B cell (primary cell): ENCODE results near the gene DYRK4. TPM values are rescaled to one million over a fixed set of nuclear protein-coding genes. Genes with fewer than 3 reads are reported as not detected.

Source experiments
- ATAC-seq: fragments of 200-7000 bp; cut with Tn5 transposase; one replicate; pipeline ENCODE4 v1.10.0; 2021; ENCODE audit warnings: low read depth, mild to moderate bottlenecking, moderate number of reproducible peaks, moderate library complexity
- CTCF ChIA-PET: fragments of 350-600 bp; sonication (Branson Sonifier 250); formaldehyde crosslinking; loops from one replicate; lab custom pipeline; 2021; ENCODE audit warnings: antibody characterized with exemption, inconsistent platforms; lab: Charles Lee
- POLR2A ChIA-PET: fragments of 350-600 bp; sonication (Branson Sonifier 250); formaldehyde crosslinking; loops from one replicate; lab custom pipeline; 2021; ENCODE audit warnings: antibody characterized with exemption; lab: Charles Lee
- DNase-seq: peaks from one replicate; pipeline ENCODE4 v3.0.0; 2013
- H2AFZ ChIP-seq: 2 replicates; pipeline ENCODE4 v1.6.1; 2012; ENCODE audit warnings: mild to moderate bottlenecking, low read depth, low read length; ENCODE audit not compliant: insufficient read depth, poor library complexity, severe bottlenecking
- H3K27ac ChIP-seq, 2 donors: 1 replicate in 1 of 2; 2 replicates in 1 of 2; pipeline ENCODE4 v1.5.1; 2012 to 2013; ENCODE audit warnings: low read length in 2 of 2, mild to moderate bottlenecking in 2 of 2, moderate library complexity in 1 of 2
- H3K27me3 ChIP-seq, 4 experiments: fragments of 200-600 bp in 1 of 4; sonication (generic) in 1 of 4; replicated peaks in 1 of 4; 1 replicate in 2 of 4; 2 replicates in 2 of 4; pipeline versions ENCODE4 v1.6.1 to v1.7.0; 2013 to 2016; ENCODE audit warnings: low read length in 3 of 4, mild to moderate bottlenecking in 2 of 4, mixed read lengths in 1 of 4, moderate library complexity in 1 of 4; ENCODE audit not compliant: insufficient read depth in 4 of 4, control insufficient read depth in 3 of 4; ENCODE audit errors: control extremely low read depth in 1 of 4
- H3K36me3 ChIP-seq, 2 experiments: replicated peaks in 1 of 2; 1 replicate in 1 of 2; 2 replicates in 1 of 2; pipeline versions ENCODE4 v1.6.1 to v1.7.1; 2013; ENCODE audit warnings: low read length in 1 of 2; ENCODE audit not compliant: insufficient read depth in 2 of 2, control insufficient read depth in 1 of 2; ENCODE audit errors: control extremely low read depth in 1 of 2, extremely low read depth in 1 of 2
- H3K4me1 ChIP-seq, 2 donors: fragments of 200-600 bp in 1 of 2; sonication (generic) in 1 of 2; 1 replicate in 1 of 2; 2 replicates in 1 of 2; pipeline versions ENCODE4 v1.5.1 to v1.6.1; 2013 to 2017; ENCODE audit warnings: low read length in 2 of 2; ENCODE audit not compliant: control insufficient read depth in 2 of 2, insufficient read depth in 2 of 2
- H3K4me2 ChIP-seq: replicated peaks from 2 replicates; pipeline ENCODE3; 2012; ENCODE audit warnings: mild to moderate bottlenecking, low read depth, low read length; ENCODE audit not compliant: poor library complexity, severe bottlenecking
- H3K4me3 ChIP-seq, 5 experiments: fragments of 200-600 bp in 1 of 5; sonication (generic) in 1 of 5; 1 replicate in 3 of 5; 2 replicates in 2 of 5; pipeline versions ENCODE4 v1.5.1 to v1.7.0; 2011 to 2016; ENCODE audit warnings: low read length in 4 of 5, mild to moderate bottlenecking in 4 of 5, low read depth in 2 of 5, control low read depth in 1 of 5, moderate library complexity in 1 of 5; ENCODE audit not compliant: insufficient read depth in 1 of 5; ENCODE audit errors: control extremely low read depth in 1 of 5, extremely low read depth in 1 of 5
- H3K79me2 ChIP-seq: fragments of 200-600 bp; sonication (generic); one replicate; pipeline ENCODE4 v1.6.0; 2016; ENCODE audit warnings: low read length; ENCODE audit not compliant: control insufficient read depth, insufficient read depth
- H3K9ac ChIP-seq: fragments of 200-600 bp; sonication (generic); 2 replicates; pipeline ENCODE4 v1.6.1; 2017; ENCODE audit warnings: mild to moderate bottlenecking, low read length, moderate library complexity
- H3K9me3 ChIP-seq, 3 donors: one replicate each; pipeline versions ENCODE4 v1.6.1 to v1.7.1; 2013; ENCODE audit warnings: low read length in 2 of 3; ENCODE audit not compliant: control insufficient read depth in 2 of 3, insufficient read depth in 1 of 3; ENCODE audit errors: control extremely low read depth in 1 of 3
- H4K20me1 ChIP-seq: 2 replicates; pipeline ENCODE4 v1.6.0; 2012; ENCODE audit warnings: mild to moderate bottlenecking, low read length; ENCODE audit not compliant: insufficient read depth, control insufficient read depth, poor library complexity, severe bottlenecking
- H3K27ac Mint-ChIP-seq: one replicate; pipeline ENCODE4 v1.8.0; 2021; ENCODE audit warnings: mixed read lengths
- H3K27me3 Mint-ChIP-seq: one replicate; pipeline ENCODE4 v1.8.0; 2021; ENCODE audit warnings: mixed read lengths
- H3K4me1 Mint-ChIP-seq: one replicate; pipeline ENCODE4 v1.8.0; 2021; ENCODE audit warnings: mixed read lengths
- H3K4me3 Mint-ChIP-seq: one replicate; pipeline ENCODE4 v1.8.0; 2021; ENCODE audit warnings: mixed read lengths
- H3K9me3 Mint-ChIP-seq: one replicate; pipeline ENCODE4 v1.8.0; 2022; ENCODE audit warnings: mixed read lengths; ENCODE audit not compliant: insufficient read depth
- CTCF ChIP-seq: fragments of 200-600 bp; IDR thresholded peaks from one replicate; pipeline ENCODE4 v1.8.0; 2022; ENCODE audit warnings: antibody characterized with exemption, mild to moderate bottlenecking
- EZH2 ChIP-seq: IDR thresholded peaks from 2 replicates; pipeline ENCODE4 v1.6.1; 2012; ENCODE audit warnings: borderline replicate concordance, low read depth, mild to moderate bottlenecking, moderate library complexity, low read length; ENCODE audit not compliant: insufficient read depth, poor library complexity, severe bottlenecking
- WGBS: methylation state at CpG from one replicate; pipeline ENCODE4 v1.1.5; 2013; ENCODE audit warnings: missing lambda C conversion rate; ENCODE audit not compliant: insufficient coverage; 5-methylcytosine and 5-hydroxymethylcytosine counted together
- intact Hi-C: fragments of 100-400 bp; cut with micrococcal nuclease; formaldehyde crosslinking; loops from one replicate; pipeline ENCODE4 v1.10.0; 2022
- polyA plus RNA-seq: library from polyadenylated mRNA; depleted of rRNA; stranded (reverse); fragments of >200 nt; gene quantifications from 2 replicates; pipeline ENCODE4 v1.2.3, GENCODE V29; 2012
- total RNA-seq, 2 donors: library from RNA; stranded (reverse); fragments of 120-200 nt in 1 of 2; gene quantifications; 1 replicate in 1 of 2; 2 replicates in 1 of 2; pipeline versions ENCODE4 v1.2.3 to v1.2.4, GENCODE V29; 2013 to 2022

DYRK4 gene
- total and polyA plus RNA-seq, 2 donors (not counting 1 experiment from before 2014, with no cell fraction given) = 41.3 to 63.3 TPM

GRCh38 chr12:4609071-4609470, 47.1 kb downstream of the DYRK4 start:
- H3K36me3 ChIP-seq = peaks cover 1 to 44% of the 10 kb centered on the region in 2 experiments
- H3K4me1 ChIP-seq = peaks cover 4 to 6% of the 10 kb centered on the region in 2 donors
- Mint-ChIP-seq H3K27me3 (no peaks in the 10 kb centered on the region), H3K4me3 (no peak overlapping the region), H3K9me3 (no peaks in the 10 kb centered on the region), H3K4me1 (peaks cover 25% of the 10 kb centered on the region), H3K27ac (no peak overlapping the region)
- no peak overlapping the region for H3K9ac ChIP-seq
- no peak overlapping the region for H3K4me2 ChIP-seq
- no peaks in the 10 kb centered on the region for H4K20me1 ChIP-seq
- peaks cover 18% of the 10 kb centered on the region for H3K79me2 ChIP-seq
- ChIA-PET CTCF (no interaction called here), POLR2A (no interaction called here)
- H3K27me3 ChIP-seq = no peaks in the 10 kb centered on the region
- TF ChIP-seq CTCF (no peak), EZH2 (no peak)
- 98% methylated on average over 5 of the region's 9 CpGs for WGBS
- H3K9me3 ChIP-seq = no peaks in the 10 kb centered on the region
- H3K27ac ChIP-seq = no peak overlapping the region
- ATAC-seq (no peak), DNase-seq (no peak)
- intact Hi-C loops = no loop called here
- H2AFZ ChIP-seq = no peak overlapping the region
- H3K4me3 ChIP-seq = no peak overlapping the region

DNA sequence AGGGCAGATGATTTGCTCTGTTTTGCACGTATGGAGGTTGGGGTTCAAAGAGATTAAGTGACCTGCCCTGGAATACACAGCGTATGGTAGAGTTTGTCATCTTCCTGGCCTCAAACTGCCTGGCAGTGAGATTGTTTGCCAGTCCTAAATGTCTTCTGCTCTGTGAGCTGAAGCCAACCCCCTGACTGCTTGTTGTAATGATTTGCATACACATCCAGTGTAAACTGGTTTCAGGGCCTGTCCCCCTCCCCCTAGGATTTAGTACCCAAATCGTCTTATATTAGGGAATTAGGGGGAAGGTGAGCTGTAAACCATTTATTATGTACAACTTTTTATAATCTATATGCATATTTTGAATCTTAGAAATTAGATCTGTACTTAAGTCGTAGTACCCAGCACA, 48.5 kb downstream of the DYRK4 start:
- 100% methylated on average over 1 of the region's 4 CpGs for WGBS
- POLR2A ChIA-PET = no interaction called here
- H3K4me3 Mint-ChIP-seq = no peak overlapping the region

More for the DNA sequence above, 48.5 kb downstream of the DYRK4 start:
- Histone ChIP-seq H3K79me2 (peaks cover 5% of the 10 kb centered on the region), H3K4me2 (no peak overlapping the region), H3K27me3 (no peaks in the 10 kb centered on the region), H3K27ac (no peak overlapping the region), H3K36me3 (peaks cover 6 to 54% of the 10 kb centered on the region in 2 experiments), H3K9ac (no peak overlapping the region), H3K4me3 (no peak overlapping the region), H4K20me1 (no peaks in the 10 kb centered on the region), H3K4me1 (peaks cover 4% of the 10 kb centered on the region in 2 donors), H2AFZ (no peak overlapping the region), H3K9me3 (no peaks in the 10 kb centered on the region)
- ATAC-seq = no peak
- Mint-ChIP-seq H3K9me3 (no peaks in the 10 kb centered on the region), H3K27ac (no peak overlapping the region), H3K4me1 (peaks cover 13% of the 10 kb centered on the region), H3K27me3 (no peaks in the 10 kb centered on the region)
- DNase-seq = no peak
- intact Hi-C loops = no loop called here
- TF ChIP-seq EZH2 (no peak), CTCF (no peak)
- CTCF ChIA-PET = interaction anchor here (0.7 to 1.5 kb wide), 3 partner anchors 10 to 33 kb away, joined by 3 to 4 read pairs (median 3); no protein-coding TSS in a partner anchor
